K562 (cell line): ENCODE results near the gene LYPLA2. TPM values are rescaled to one million over a fixed set of nuclear protein-coding genes. Genes with fewer than 3 reads are reported as not detected.

Source experiments
- ATAC-seq: fragments of 200-7000 bp; cut with Tn5 transposase; 3 replicates; pipeline ENCODE4 v1.9.1; 2020; ENCODE audit warnings: moderate library complexity
- BruUV-seq: library from RNA; stranded (reverse); fragments of 400-500 nt; replicated peaks from 2 replicates; lab custom pipeline; 2021; lab: Mats Ljungman, UMichigan
- CTCF ChIA-PET: fragments of 300-600 bp; formaldehyde crosslinking; extraction: SDS; loops from one replicate; lab custom pipeline; 2021; ENCODE audit warnings: low intra/inter-chr PET ratio; lab: Yijun Ruan, JAX
- POLR2A ChIA-PET: fragments of 300-600, 350-650 bp; sonication (Branson Sonifier 250); formaldehyde crosslinking; extraction: SDS; loops from one replicate; lab custom pipeline; 2021; ENCODE audit warnings: antibody characterized with exemption, inconsistent platforms; lab: Yijun Ruan, JAX
- DNase-seq, 4 experiments: peaks; one replicate each; pipeline versions ENCODE4 v3.0.0 to v3.0.0-alpha.2; 2011 to 2018; ENCODE audit warnings: low spot score in 3 of 4, mixed read lengths in 3 of 4; ENCODE audit errors: extremely low read depth in 1 of 4
- FAIRE-seq: peaks from 2 replicates; lab custom pipeline; 2011; peaks lifted over from hg19 to GRCh38; lab: Jason Lieb, UNC
- H2AFZ ChIP-seq: 2 replicates; pipeline ENCODE4 v1.6.0; 2011; ENCODE audit warnings: low read depth, low read length, control low read depth, inconsistent platforms
- H3K27ac ChIP-seq: fragments of 200-600 bp; 3 replicates; pipeline ENCODE4 v1.8.0; 2011; ENCODE audit warnings: low read depth, mild to moderate bottlenecking, control low read depth, inconsistent platforms, low read length, moderate library complexity, mixed read lengths; ENCODE audit errors: extremely low read depth
- H3K27me3 ChIP-seq, 2 experiments: fragments of 300-600 bp in 1 of 2; 2 replicates in 1 of 2; 3 replicates in 1 of 2; pipeline versions ENCODE4 v1.6.0 to v1.8.0; 2011; ENCODE audit warnings: inconsistent platforms in 2 of 2, low read length in 2 of 2, mild to moderate bottlenecking in 1 of 2, mixed read lengths in 1 of 2, moderate library complexity in 1 of 2; ENCODE audit not compliant: control insufficient read depth in 2 of 2, insufficient read depth in 2 of 2
- H3K36me3 ChIP-seq: fragments of 300-600 bp; 3 replicates; pipeline ENCODE4 v1.8.0; 2011; ENCODE audit warnings: mild to moderate bottlenecking, low read length, inconsistent platforms; ENCODE audit not compliant: control insufficient read depth, insufficient read depth
- H3K4me1 ChIP-seq, 2 experiments: fragments of 200-600 bp in 1 of 2; replicated peaks in 1 of 2; 2 replicates in 1 of 2; 3 replicates in 1 of 2; pipeline versions ENCODE4 v1.5.1 to v1.8.0; 2011; ENCODE audit warnings: inconsistent platforms in 2 of 2, low read length in 2 of 2, mild to moderate bottlenecking in 1 of 2, mixed read lengths in 1 of 2, moderate library complexity in 1 of 2; ENCODE audit not compliant: control insufficient read depth in 2 of 2, insufficient read depth in 2 of 2
- H3K4me2 ChIP-seq: 2 replicates; pipeline ENCODE4 v1.6.1; 2011; ENCODE audit warnings: low read length, control low read depth, inconsistent platforms, mixed read lengths; ENCODE audit not compliant: insufficient read depth
- H3K4me3 ChIP-seq: fragments of 200-600 bp; sonication (generic), shearing (Covaris generic); 2 replicates; pipeline ENCODE4 v1.5.1; 2016; ENCODE audit warnings: control low read depth, inconsistent platforms
- H3K79me2 ChIP-seq: fragments of 200-600 bp; 3 replicates; pipeline ENCODE4 v1.8.0; 2011; ENCODE audit warnings: low read length, inconsistent platforms; ENCODE audit not compliant: control insufficient read depth, insufficient read depth
- H3K9ac ChIP-seq, 2 experiments: 2 replicates each; pipeline versions ENCODE4 v1.6.0 to v1.6.1; 2011; ENCODE audit warnings: low read depth in 2 of 2, low read length in 2 of 2, control low read depth in 1 of 2, inconsistent platforms in 1 of 2, mild to moderate bottlenecking in 1 of 2, mixed read lengths in 1 of 2; ENCODE audit not compliant: insufficient read depth in 1 of 2
- H3K9me1 ChIP-seq: one replicate; pipeline ENCODE4 v1.6.0; 2011; ENCODE audit warnings: inconsistent platforms, mild to moderate bottlenecking, low read length, moderate library complexity; ENCODE audit not compliant: control insufficient read depth, insufficient read depth
- H3K9me3 ChIP-seq: replicated peaks from 2 replicates; pipeline ENCODE4 v1.5.1; 2011; ENCODE audit warnings: low read depth, low read length, inconsistent platforms; ENCODE audit not compliant: control insufficient read depth, insufficient read depth
- H4K20me1 ChIP-seq: replicated peaks from 2 replicates; pipeline ENCODE4 v1.6.1; 2011; ENCODE audit warnings: low read length, inconsistent platforms, mixed read lengths; ENCODE audit not compliant: control insufficient read depth, insufficient read depth
- FOSL1 ChIP-seq: fragments of 200-800 bp; sonication (Bioruptor generic); conservative IDR thresholded peaks from 2 replicates; pipeline ENCODE4 v1.6.1; 2016; ENCODE audit warnings: missing genetic modification characterization, missing compliant biosample characterization
- JUN ChIP-seq, 2 experiments: sonication (generic) in 1 of 2; formaldehyde crosslinking in 1 of 2; IDR thresholded peaks; 2 replicates each; pipeline versions ENCODE4 v1.6.1 to v1.8.0; 2012 to 2022; ENCODE audit warnings: borderline replicate concordance in 2 of 2, mild to moderate bottlenecking in 2 of 2, improper control_type of control experiment in 1 of 2, low read depth in 1 of 2, low read length in 1 of 2, missing genetic modification reagents in 1 of 2
- JUND ChIP-seq, 2 experiments: IDR thresholded peaks; 2 replicates in 1 of 2; 3 replicates in 1 of 2; pipeline ENCODE4 v1.6.1; 2011; ENCODE audit warnings: borderline replicate concordance in 2 of 2, low read depth in 2 of 2, low read length in 2 of 2, improper control_type of control experiment in 1 of 2, missing biosample characterization in 1 of 2, missing genetic modification characterization in 1 of 2, missing genetic modification reagents in 1 of 2
- POLR2G ChIP-seq: fragments of 200-400 bp; formaldehyde crosslinking; IDR thresholded peaks from 2 replicates; pipeline ENCODE4 v1.6.1; 2017; ENCODE audit warnings: low read depth, mild to moderate bottlenecking, antibody characterized with exemption, low read length, moderate library complexity
- PPARD ChIP-seq: fragments of 250-450 bp; sonication (Bioruptor Pico); IDR thresholded peaks from 2 replicates; pipeline ENCODE4 v1.8.0; 2022; ENCODE audit warnings: inconsistent platforms, mild to moderate bottlenecking, moderate library complexity
- WGBS: fragments of 100-300 bp; shearing (Covaris generic); methylation state at CpG from one replicate; pipeline ENCODE4 v1.1.6; 2016; ENCODE audit warnings: low coverage, mixed read lengths; ENCODE audit not compliant: insufficient coverage; ENCODE audit errors: missing lambda C conversion rate; 5-methylcytosine and 5-hydroxymethylcytosine counted together
- in situ Hi-C: fragments of 300-500 bp; cut with MboI; formaldehyde crosslinking; loops from 4 replicates; pipeline ENCODE4 v1.15.0; 2018; ENCODE audit warnings: inconsistent platforms, mixed read lengths
- intact Hi-C: fragments of 100-400 bp; cut with micrococcal nuclease; formaldehyde crosslinking; loops from 2 replicates; pipeline ENCODE4 v1.14.2; 2022
- polyA plus RNA-seq, 8 experiments: library from polyadenylated mRNA; depleted of rRNA in 4 of 8; stranded (reverse) in 5 of 8; unstranded in 3 of 8; fragments of >200 nt; fragmentation: Nextera tagmentation in 2 of 8; fragmentation: Illumina TruSeq in 1 of 8; extraction: Ambion mirVana in 2 of 8; extraction: Trizol in 1 of 8; gene quantifications; 2 replicates each; pipeline versions ENCODE4 v1.2.1 to v1.2.3, GENCODE V29; 2011 to 2014; ENCODE audit warnings: inconsistent platforms in 1 of 8, missing spikeins in 1 of 8
- total RNA-seq, 7 experiments: library from RNA; depleted of rRNA in 6 of 7; stranded (reverse); fragments of >200 nt in 6 of 7; fragmentation: Illumina TruSeq in 2 of 7; extraction: Trizol in 2 of 7; gene quantifications; 2 replicates each; pipeline versions ENCODE4 v1.2.1 to v1.2.3, GENCODE V29; 2011 to 2021; ENCODE audit warnings: low replicate concordance in 1 of 7
- TF ChIP-seq, protein P1 (sequence below): fragments of 450-650 bp; IDR thresholded peaks from 2 replicates; pipeline ENCODE4 v1.6.1; 2016; ENCODE audit warnings: low read depth
- TF ChIP-seq, protein P2 (sequence below), 2 experiments: fragments of 450-650 bp in 1 of 2; sonication (generic) in 1 of 2; formaldehyde crosslinking in 1 of 2; IDR thresholded peaks in 1 of 2; conservative IDR thresholded peaks in 1 of 2; 2 replicates each; pipeline versions ENCODE4 v1.6.1 to v1.8.1; 2016 to 2023; ENCODE audit warnings: mild to moderate bottlenecking in 2 of 2, moderate library complexity in 2 of 2, inconsistent platforms in 1 of 2, missing genetic modification reagents in 1 of 2

The LYPLA2 gene
- total and polyA plus RNA-seq, 9 of the 15 experiments (the other 6 are each of a cell fraction or from before 2014, with no cell fraction given) = 3.9 to 128 (median 60.1) TPM

DNA sequence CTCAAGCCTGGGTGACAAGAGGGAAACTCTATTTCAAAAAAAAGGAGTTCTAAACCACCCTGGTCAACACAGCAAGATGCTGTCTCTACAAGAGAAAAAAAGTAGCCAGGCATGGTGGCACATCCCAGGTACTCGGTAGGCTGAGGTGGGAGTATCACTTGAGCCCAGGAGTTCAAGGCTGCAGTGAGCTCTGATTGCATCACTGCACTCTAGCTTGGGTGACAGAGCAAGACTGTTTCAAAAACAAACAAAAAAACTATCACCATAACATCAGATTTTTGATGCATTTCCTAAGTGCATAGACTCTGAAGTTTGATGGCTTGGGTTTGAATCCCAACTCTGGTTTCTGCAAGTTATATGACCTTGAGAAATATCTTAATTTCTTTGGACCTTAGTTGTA, 38.0 kb upstream of the LYPLA2 start (continued):
- TF ChIP-seq, protein P1, sequence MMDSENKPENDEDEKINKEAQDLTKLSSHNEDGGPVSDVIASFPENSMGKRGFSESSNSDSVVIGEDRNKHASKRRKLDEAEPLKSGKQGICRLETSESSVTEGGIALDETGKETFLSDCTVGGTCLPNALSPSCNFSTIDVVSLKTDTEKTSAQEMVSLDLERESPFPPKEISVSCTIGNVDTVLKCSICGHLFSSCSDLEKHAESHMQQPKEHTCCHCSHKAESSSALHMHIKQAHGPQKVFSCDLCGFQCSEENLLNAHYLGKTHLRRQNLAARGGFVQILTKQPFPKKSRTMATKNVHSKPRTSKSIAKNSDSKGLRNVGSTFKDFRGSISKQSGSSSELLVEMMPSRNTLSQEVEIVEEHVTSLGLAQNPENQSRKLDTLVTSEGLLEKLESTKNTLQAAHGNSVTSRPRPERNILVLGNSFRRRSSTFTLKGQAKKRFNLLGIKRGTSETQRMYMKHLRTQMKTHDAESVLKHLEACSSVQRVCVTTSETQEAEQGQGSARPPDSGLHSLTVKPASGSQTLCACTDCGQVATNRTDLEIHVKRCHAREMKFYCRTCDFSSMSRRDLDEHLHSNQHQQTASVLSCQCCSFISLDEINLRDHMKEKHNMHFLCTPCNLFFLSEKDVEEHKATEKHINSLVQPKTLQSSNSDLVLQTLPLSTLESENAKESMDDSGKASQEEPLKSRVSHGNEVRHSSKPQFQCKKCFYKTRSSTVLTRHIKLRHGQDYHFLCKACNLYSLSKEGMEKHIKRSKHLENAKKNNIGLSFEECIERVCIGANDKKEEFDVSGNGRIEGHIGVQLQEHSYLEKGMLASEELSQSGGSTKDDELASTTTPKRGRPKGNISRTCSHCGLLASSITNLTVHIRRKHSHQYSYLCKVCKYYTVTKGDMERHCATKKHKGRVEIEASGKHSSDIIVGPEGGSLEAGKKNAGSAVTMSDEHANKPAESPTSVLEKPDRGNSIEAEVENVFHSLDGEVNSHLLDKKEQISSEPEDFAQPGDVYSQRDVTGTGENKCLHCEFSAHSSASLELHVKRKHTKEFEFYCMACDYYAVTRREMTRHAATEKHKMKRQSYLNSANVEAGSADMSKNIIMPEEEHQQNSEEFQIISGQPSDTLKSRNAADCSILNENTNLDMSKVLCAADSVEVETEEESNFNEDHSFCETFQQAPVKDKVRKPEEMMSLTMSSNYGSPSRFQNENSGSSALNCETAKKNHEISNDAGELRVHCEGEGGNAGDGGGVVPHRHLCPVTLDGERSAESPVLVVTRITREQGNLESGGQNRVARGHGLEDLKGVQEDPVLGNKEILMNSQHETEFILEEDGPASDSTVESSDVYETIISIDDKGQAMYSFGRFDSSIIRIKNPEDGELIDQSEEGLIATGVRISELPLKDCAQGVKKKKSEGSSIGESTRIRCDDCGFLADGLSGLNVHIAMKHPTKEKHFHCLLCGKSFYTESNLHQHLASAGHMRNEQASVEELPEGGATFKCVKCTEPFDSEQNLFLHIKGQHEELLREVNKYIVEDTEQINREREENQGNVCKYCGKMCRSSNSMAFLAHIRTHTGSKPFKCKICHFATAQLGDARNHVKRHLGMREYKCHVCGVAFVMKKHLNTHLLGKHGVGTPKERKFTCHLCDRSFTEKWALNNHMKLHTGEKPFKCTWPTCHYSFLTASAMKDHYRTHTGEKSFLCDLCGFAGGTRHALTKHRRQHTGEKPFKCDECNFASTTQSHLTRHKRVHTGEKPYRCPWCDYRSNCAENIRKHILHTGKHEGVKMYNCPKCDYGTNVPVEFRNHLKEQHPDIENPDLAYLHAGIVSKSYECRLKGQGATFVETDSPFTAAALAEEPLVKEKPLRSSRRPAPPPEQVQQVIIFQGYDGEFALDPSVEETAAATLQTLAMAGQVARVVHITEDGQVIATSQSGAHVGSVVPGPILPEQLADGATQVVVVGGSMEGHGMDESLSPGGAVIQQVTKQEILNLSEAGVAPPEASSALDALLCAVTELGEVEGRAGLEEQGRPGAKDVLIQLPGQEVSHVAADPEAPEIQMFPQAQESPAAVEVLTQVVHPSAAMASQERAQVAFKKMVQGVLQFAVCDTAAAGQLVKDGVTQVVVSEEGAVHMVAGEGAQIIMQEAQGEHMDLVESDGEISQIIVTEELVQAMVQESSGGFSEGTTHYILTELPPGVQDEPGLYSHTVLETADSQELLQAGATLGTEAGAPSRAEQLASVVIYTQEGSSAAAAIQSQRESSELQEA = no peak
- TF ChIP-seq, all 486 proteins: peak for 1

DNA sequence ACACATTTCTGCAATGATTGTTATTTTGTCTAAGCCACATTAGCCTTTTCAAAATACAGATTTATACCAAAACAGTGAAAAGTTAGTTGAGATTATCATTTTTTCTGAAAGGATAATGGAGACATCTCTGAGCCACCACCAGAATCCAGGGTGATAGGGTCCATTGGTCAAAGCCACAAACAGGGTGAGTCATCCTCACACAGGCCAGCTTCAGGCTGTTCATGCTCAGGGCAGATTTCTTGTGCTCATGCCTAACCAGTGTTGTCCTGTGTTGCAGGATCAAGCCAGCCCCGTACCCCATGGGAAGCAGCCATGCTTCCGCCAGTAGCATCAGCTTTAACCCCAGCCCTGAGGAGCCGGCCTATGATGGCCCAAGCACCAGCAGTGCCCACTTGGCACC, 34.3 kb upstream of the LYPLA2 start:
- no peak overlapping the region for H3K9ac ChIP-seq
- H3K4me2 ChIP-seq = no peak overlapping the region
- H4K20me1 ChIP-seq = peaks cover 10% of the 10 kb centered on the region
- intact Hi-C loops = no loop called here
- no peaks in the 10 kb centered on the region for H3K4me1 ChIP-seq
- no peaks in the 10 kb centered on the region for H3K9me3 ChIP-seq
- peaks cover 7% of the 10 kb centered on the region for H3K79me2 ChIP-seq
- CTCF ChIA-PET = no interaction called here
- FAIRE-seq (no peak), ATAC-seq (peak; percentile 47; the same call in 2 of the 3 replicates), DNase-seq (no peak)
- no peaks in the 10 kb centered on the region; a peak in 1 of 5 replicates for H3K27me3 ChIP-seq
- no peak overlapping the region for H2AFZ ChIP-seq
- no peak overlapping the region for H3K4me3 ChIP-seq
- H3K9me1 ChIP-seq = no peaks in the 10 kb centered on the region
- in situ Hi-C loops = no loop called here
- H3K36me3 ChIP-seq = peaks cover 97% of the 10 kb centered on the region
- no TSS peak for BruUV-seq
- WGBS = 100% methylated on average over 3 of the region's 3 CpGs
- POLR2A ChIA-PET = interaction anchor here (0.6 to 1.4 kb wide), 3 partner anchors 11 to 37 kb away, joined by 3 to 5 read pairs (median 3); no protein-coding TSS in a partner anchor
- no peak overlapping the region for H3K27ac ChIP-seq
- TF ChIP-seq, protein P2, sequence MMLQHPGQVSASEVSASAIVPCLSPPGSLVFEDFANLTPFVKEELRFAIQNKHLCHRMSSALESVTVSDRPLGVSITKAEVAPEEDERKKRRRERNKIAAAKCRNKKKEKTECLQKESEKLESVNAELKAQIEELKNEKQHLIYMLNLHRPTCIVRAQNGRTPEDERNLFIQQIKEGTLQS (IDR thresholded peaks at IDR 0.05) = peak; percentile 73
- TF ChIP-seq, protein P2 (CRISPR knock-in tag; conservative IDR thresholded peaks at IDR 0.05) = no peak
- TF ChIP-seq POLR2G (0 out of 2 replicates have a peak, but pooled peaks have one; percentile 25), PPARD (CRISPR knock-in tag) (no peak), JUND (IDR thresholded peaks at IDR 0.05; ENCODE audit: borderline replicate concordance, low read depth, low read length) (peak; percentile 80), JUND (tag; IDR thresholded peaks at IDR 0.05; ENCODE audit: borderline replicate concordance, low read depth, low read length) (peak; percentile 71; the same call in 2 of the 3 replicates), JUN (IDR thresholded peaks at IDR 0.05; ENCODE audit: borderline replicate concordance, low read depth, low read length) (0 out of 2 replicates have a peak, but pooled peaks have one; percentile 30), JUN (CRISPR knock-in tag; IDR thresholded peaks at IDR 0.05; ENCODE audit: borderline replicate concordance) (no peak), FOSL1 (tag) (peak; percentile 82)
